ENCODE data around the gene TCFL5. TPM values are rescaled to one million over a fixed set of nuclear protein-coding genes. Genes with fewer than 3 reads are reported as not detected.

The TCFL5 gene
- total RNA-seq, 6 experiments from 2014 or later: 19.9 to 25.2 (median 21.1) TPM

GRCh38 chr20:62893700-62894099 lies 32.1 kb upstream of the TCFL5 start:
- no peak overlapping the region for H3K27ac Mint-ChIP-seq
- no peak for DNase-seq
- peaks cover 23% of the 10 kb centered on the region for H3K36me3 Mint-ChIP-seq (ENCODE audit: low read depth)
- no peaks in the 10 kb centered on the region for H3K9me3 Mint-ChIP-seq
- H3K4me1 Mint-ChIP-seq (ENCODE audit: low read depth): peaks cover 3% of the 10 kb centered on the region
- peaks cover 4% of the 10 kb centered on the region for H3K27me3 Mint-ChIP-seq (ENCODE audit: insufficient read depth)
- TF ChIP-seq CTCF (IDR thresholded peaks at IDR 0.05): peak; percentile 37
- H3K4me3 Mint-ChIP-seq: no peak overlapping the region

- Mint-ChIP-seq H3K27me3 (ENCODE audit: insufficient read depth) (peaks cover 2% of the 10 kb centered on the region; the same call in 1 of the 2 replicates), H3K4me1 (ENCODE audit: low read depth) (peaks cover 10% of the 10 kb centered on the region), H3K36me3 (ENCODE audit: low read depth) (peaks cover 27% of the 10 kb centered on the region), H3K4me3 (no peak overlapping the region), H3K9me3 (no peaks in the 10 kb centered on the region), H3K27ac (no peak overlapping the region)
- TF ChIP-seq CTCF (IDR thresholded peaks at IDR 0.05): no peak
- no peak for DNase-seq
Observed at GRCh38 chr20:62892348-62893304, 31.0 kb upstream of the TCFL5 start.

- Mint-ChIP-seq H3K9me3 (no peaks in the 10 kb centered on the region), H3K4me1 (ENCODE audit: low read depth) (peaks cover 23% of the 10 kb centered on the region), H3K4me3 (no peak overlapping the region), H3K36me3 (ENCODE audit: low read depth) (peaks cover 36% of the 10 kb centered on the region), H3K27me3 (ENCODE audit: insufficient read depth) (peaks cover 5% of the 10 kb centered on the region; the same call in 1 of the 2 replicates), H3K27ac (no peak overlapping the region)
- DNase-seq: no peak
- TF ChIP-seq CTCF (IDR thresholded peaks at IDR 0.05): no peak
Observed at GRCh38 chr20:62891111-62891510, 29.5 kb upstream of the TCFL5 start.

DNA sequence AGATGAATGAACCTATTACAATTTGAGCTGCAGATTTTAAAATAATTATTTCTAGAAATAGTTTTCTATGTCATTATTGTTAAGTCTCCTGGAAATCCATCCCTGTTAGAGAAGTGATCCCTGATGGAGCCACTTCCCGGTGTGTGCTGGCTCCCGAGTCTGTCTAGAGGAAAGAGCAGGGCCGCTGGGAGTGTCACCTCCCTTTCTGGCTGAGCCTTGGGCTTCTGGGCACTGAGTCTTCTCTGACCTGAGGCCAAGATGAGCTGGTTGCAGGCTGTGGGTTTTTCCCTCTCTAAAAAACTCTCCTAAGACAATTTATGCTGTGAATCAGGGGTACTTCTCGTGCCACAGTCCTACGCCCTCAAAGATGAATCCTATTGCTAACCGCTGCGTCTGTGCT lies 28.8 kb upstream of the TCFL5 start:
- TF ChIP-seq CTCF (IDR thresholded peaks at IDR 0.05): no peak
- H3K4me1 Mint-ChIP-seq (ENCODE audit: low read depth): peaks cover 23% of the 10 kb centered on the region
- peaks cover 5% of the 10 kb centered on the region; the same call in 1 of the 2 replicates for H3K27me3 Mint-ChIP-seq (ENCODE audit: insufficient read depth)
- H3K4me3 Mint-ChIP-seq: no peak overlapping the region
- no peak for DNase-seq
- peaks cover 35% of the 10 kb centered on the region for H3K36me3 Mint-ChIP-seq (ENCODE audit: low read depth)
- H3K27ac Mint-ChIP-seq: no peak overlapping the region; the same call in 1 of the 2 replicates
- H3K9me3 Mint-ChIP-seq: no peaks in the 10 kb centered on the region

GRCh38 chr20:62889871-62890270 lies 28.2 kb upstream of the TCFL5 start:
- DNase-seq: no peak
- no peak overlapping the region for H3K27ac Mint-ChIP-seq
- H3K4me3 Mint-ChIP-seq: no peak overlapping the region
- H3K36me3 Mint-ChIP-seq (ENCODE audit: low read depth): peaks cover 31% of the 10 kb centered on the region
- H3K9me3 Mint-ChIP-seq: no peaks in the 10 kb centered on the region
- no peak for TF ChIP-seq CTCF (IDR thresholded peaks at IDR 0.05)
- peaks cover 23% of the 10 kb centered on the region for H3K4me1 Mint-ChIP-seq (ENCODE audit: low read depth)
- H3K27me3 Mint-ChIP-seq (ENCODE audit: insufficient read depth): peaks cover 5% of the 10 kb centered on the region

All from HFFc6 (cell line).